Gastroesophageal sphincter (tissue), 3 donors: ENCODE measurements around the gene SULT4A1.

Experiments
- POLR2A ChIP-seq, 2 donors: fragments of 450-650 bp; IDR thresholded peaks; one replicate each; pipeline ENCODE4 v1.6.1; 2017; ENCODE audit warnings: antibody characterized with exemption in 2 of 2, mild to moderate bottlenecking in 2 of 2, moderate library complexity in 1 of 2
- POLR2AphosphoS5 ChIP-seq: sonication (generic); formaldehyde crosslinking; IDR thresholded peaks from one replicate; pipeline ENCODE4 v1.6.1; 2017; ENCODE audit warnings: antibody characterized with exemption
- TF ChIP-seq, protein P1 (sequence below), 4 experiments: fragments of 200-600 bp in 2 of 4; fragments of 450-650 bp in 2 of 4; sonication (generic) in 1 of 4; IDR thresholded peaks; one replicate each; pipeline ENCODE4 v1.5.1; 2017 to 2019; ENCODE audit warnings: antibody characterized with exemption in 4 of 4, mild to moderate bottlenecking in 2 of 4, moderate library complexity in 2 of 4

DNA sequence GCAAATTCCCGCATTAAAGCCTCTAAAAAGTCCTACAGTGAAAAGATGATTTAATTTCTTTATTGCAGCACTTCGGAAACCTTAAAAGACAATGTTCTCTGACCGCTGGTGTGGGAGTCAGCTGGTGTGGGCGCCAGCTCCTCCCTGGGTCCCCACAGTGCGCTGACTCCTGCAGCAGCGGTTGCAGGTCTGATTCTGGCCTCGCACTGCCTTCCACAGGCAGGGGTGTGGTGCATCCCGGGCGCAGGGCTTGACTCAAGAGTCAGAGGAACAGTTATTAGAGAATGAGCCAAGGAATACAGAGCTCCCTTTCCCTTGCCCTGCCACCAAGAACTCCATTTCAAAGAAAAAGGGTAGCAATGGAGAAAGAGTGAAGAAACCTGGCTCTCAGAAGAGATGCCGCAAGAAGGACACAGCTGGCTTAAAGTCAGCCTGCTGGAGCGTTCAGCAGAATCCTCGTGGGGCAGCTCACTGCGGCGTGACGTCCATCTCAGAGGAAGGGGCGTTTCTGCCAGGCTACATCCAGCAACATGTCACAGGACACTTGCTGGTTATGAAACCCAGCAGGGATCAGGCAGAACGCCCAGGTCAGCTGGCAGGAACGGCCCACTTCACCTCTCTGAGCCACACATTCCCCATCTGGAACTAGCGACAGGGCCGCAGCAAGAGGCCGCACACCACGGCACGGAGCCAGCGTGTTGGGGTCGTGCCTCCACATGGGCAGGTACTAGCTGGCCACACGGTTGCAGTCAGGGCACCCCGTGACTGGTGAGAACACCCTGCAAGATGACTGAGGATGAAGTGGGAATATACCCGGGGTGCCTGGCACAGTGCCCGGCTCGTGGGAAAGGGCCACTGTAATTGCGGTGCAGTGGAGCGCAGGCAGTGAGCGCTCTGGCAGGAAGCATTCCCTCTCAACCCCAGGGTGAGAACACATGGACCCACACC, 32.1 kb downstream of the SULT4A1 start:
- TF ChIP-seq, protein P1, sequence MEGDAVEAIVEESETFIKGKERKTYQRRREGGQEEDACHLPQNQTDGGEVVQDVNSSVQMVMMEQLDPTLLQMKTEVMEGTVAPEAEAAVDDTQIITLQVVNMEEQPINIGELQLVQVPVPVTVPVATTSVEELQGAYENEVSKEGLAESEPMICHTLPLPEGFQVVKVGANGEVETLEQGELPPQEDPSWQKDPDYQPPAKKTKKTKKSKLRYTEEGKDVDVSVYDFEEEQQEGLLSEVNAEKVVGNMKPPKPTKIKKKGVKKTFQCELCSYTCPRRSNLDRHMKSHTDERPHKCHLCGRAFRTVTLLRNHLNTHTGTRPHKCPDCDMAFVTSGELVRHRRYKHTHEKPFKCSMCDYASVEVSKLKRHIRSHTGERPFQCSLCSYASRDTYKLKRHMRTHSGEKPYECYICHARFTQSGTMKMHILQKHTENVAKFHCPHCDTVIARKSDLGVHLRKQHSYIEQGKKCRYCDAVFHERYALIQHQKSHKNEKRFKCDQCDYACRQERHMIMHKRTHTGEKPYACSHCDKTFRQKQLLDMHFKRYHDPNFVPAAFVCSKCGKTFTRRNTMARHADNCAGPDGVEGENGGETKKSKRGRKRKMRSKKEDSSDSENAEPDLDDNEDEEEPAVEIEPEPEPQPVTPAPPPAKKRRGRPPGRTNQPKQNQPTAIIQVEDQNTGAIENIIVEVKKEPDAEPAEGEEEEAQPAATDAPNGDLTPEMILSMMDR (IDR thresholded peaks at IDR 0.05) = no peak
- TF ChIP-seq POLR2AphosphoS5 = no peak
- no peak for TF ChIP-seq POLR2A (IDR thresholded peaks at IDR 0.05)
